Effector CD4-positive, alpha-beta T cell (primary cell): Measurements from ENCODE around the gene GATAD2A.
"Not testable (repeated sequence)": the region's sequence is repeated elsewhere in the genome, so short reads cannot be mapped to it uniquely, and the experiment has no call there.

Experiments used
- DNase-seq: peaks from one replicate; pipeline ENCODE4 v3.0.0-alpha.2; 2020

The GATAD2A gene

DNA sequence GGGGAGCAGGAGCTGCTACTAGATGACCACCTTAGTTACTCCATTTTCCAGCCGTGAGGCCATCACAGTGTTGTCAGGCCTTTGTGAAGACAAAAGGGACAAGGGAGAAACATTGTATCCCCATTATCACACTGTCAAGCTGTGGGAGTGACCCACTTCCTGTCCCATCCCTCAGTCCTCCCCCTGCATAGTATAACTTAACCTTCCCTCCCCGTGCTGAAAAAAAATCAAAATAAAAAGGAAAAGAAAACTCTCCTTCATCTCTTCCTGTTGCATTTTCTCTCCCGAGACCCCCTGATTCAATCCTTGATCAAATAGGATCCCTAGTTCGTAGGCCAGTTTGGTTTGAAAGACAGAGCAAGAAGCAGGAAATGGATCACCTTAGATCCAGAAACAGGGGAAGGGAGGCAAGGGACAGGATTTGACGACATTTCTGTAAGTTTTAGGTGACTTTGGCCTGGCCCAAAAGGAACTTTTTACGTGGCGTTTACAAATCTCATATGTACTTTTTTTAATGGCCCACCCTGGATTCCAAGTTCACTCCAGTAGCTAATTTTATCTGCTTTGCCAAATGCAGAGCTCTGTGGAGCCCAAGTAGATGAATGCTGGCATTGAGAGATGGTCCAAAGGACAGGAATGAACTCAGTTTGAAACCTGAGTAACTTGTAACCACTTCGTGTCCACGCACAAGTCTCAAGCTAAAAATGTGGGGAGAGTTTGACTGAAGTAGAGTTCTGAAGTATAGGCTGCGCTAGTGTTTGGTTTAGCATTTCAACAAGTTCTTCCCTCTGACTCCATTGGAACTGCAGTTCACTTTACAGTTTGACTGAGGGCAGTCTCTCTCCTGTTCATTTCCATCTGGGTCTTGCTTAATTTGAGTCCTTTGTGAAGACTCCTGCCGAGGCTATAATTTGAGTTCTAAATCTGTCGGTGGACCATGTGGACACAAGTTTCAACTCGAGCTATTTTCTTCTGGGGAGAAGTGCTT is 16.6 kb upstream of the GATAD2A start:
- no peak for DNase-seq

DNA sequence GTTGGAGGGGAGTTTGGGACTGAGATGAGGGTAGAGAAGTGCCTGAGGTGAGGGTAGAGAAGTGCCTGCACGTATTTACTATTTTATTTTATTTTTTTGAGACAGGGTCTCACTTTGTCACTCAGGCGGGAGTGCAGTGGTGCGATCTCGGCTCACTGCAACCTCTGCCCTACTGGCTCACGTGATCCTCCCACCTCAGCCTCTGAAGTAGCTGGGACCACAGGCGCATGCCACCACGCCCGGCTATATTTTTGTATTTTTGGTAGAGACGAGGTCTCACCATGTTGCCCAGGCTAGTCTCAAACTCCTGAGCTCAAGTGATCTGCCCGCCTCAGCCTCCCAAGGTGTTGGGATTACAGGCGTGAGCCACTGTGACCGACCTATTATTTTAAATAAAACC is 15.8 kb upstream of the GATAD2A start:
- DNase-seq, result not testable (repeated sequence)

DNA sequence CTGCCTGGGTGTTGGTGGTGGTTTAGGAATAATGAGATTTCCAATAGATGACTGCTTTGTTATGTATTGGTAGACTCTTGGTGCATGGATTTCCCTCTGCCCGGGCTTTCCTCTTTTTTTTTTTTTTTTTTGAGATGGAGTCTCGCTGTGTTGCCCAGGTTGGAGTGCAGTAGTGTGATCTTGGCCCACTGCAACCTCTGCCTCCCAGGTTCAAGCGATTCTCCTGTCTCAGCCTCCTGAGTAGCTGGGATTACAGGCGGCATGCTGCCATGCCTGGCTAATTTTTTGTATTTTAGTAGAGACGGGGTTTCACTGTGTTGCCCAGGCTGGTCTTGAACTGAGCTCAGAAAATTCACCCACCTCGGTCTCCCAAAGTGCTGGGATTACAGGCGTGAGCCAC is 11.1 kb upstream of the GATAD2A start:
- DNase-seq, result not testable (repeated sequence)

DNA sequence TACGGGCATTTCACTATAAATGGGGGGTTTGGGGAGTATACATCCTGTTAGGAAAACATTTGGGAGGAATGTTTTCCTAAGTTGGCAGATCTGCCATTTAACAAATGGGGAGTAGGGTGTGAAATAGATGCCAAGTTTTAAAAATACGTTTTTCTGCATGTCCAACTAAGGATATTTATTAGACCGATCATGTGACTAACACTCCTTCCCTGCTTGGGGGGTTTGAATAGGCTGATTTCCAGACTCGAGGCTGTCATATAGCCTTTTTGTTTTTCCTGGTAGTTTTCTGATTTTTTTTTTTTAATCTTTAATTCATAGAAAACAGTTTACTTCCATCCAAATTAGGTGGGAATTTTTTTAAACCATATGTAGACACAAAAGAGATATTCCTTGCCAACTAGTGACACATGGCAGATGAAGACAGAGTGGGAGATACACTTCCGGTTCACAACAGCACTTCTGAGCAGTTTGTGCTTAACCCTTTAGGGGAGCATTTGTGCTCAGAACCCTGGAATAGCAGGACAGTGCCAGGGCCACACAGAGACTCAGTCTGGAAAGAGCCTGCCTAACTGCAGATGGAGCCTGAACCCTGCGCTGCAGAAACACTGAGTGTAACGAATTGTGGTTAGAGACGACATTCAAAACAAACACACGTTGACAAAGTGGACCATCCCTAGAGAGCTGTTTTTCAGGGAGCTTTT is 5.6 kb upstream of the GATAD2A start:
- no peak for DNase-seq

DNA sequence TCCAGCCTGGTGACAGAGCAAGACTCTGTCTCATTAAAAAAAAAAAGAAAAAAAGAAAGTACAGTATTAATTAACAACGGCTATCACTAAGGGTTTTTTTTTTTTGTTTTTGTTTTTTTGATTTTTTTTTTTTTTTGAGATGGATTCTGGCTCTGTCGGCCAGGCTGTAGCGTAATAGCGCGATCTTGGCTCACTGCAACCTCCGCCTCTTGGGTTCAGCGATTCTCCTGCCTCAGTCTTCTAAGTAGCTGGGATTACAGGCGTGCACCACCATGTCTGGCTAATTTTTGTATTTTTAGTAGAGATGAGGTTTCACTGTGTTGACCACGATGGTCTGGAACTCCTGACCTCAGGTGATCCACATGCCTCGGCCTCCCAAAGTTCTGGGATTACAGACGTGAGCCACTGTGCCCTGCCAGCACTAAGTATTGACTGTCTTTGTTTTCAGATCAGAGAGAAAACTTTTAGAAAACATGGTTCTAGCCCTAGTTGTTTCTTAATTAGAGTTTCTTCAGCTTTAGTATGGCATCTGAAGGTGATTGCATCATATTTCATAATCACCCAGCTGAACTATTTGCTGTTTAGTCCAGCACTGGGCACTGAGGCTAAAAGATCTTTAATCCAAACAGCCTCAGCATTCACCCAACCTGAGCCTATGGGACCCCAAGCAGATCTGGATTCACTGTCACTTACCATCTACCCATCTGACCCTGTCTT is 2.7 kb upstream of the GATAD2A start:
- no peak for DNase-seq

DNA sequence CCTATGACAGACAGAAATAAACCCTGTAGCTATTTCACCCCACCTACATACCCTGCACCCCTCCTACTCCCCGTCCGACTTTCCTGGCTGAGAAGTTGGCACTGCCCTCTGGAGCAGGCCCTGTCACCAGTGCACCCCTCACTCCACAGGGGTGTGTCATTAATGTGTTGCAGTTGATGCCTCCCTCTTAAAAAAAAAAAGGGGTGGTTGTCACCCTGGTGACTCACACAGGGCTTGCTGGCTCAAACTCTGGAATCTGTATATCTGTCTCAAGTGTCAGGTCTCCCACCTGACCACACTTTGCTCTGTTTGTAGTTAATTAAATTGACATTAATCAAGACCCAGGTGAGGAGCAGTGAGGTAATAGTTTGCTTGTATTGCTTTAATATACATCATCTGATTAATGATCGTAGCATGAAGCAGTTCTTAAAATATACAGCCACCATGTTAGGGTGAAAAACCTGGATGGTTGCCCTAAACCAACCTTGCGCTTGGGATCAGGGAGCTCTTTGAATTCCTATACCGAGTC is 2.0 kb upstream of the GATAD2A start:
- DNase-seq, result no peak

DNA sequence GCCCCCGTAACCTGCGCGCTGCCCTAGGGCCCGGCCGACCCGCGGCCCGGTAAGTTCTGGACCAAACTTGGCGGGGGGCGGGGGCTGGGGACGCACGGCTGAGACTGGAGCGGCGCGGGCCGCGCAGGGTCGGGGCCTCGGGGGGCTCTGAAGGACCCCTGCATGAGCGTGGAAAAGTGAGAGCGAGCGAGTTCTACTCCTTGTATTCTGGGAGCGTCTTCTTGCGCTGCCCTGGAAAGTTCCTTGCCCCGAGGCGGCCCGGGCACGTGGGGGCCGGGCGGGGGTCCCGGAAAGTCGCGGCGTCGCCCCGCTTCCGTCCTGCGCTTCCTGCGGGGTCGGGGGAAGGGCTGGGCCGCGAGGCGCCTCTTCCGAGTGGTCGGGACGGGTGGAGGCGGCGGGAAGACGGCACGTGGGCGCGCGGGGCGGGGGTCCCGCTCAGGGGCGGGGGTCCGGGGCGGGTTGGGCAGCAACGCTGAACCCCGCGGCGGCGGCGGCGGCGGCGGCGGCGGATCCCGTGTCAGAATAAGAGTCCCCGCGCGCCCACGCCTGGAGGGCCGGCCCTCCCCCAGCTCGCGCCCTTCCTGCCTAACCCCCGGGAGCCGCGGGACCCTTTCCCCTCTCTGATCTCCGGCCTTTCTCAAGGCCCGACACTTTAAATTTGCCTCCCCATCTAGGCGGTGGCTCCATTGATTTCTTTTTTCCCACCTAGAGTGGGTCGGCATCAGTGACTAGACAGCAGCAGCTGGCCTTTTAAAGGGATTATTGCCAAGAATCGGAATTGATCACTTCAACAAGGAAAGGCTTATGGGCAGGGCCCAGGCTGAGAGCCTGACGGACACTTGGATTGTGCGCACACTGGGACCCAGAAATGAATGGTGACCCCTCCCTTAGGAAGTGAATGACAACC is 749 bp downstream of the GATAD2A start:
- peak; percentile 33 for DNase-seq

DNA sequence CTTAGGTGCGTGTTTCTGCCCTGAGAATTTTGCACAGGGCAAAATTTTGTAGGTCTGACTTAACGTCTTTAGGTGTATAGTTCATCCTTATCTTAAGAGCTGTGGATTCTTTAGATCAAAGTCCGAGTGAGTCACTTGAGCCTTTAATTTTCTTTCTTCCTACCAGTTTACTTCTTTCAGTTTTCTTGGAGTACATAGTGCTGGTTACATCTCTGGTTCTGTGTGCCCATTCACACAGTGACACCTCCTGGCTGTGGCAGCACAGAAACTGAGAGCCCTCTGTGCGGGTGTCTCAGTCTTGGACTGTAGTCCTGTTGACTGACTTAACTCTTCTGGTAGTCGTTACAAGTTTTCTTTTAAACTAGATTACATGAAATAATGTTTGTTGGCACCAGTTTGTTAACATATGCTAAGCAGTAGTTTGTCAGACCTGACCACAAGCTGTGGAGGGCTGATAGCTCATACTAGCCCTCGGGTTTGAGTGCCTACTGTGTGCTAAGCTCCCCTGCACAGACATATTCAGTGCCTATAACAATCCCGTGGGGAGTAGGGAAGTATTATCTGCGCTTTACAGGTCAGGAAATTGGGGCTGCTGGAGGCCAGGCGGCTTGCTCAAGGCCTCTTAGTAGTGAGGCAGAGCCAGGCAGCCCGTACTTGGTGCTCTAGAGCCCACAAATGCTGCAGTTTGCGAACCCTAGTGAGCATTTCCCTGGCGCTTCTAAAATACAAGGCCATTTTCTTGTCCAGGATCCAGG is 1.6 kb downstream of the GATAD2A start:
- DNase-seq, result peak; percentile 36

DNA sequence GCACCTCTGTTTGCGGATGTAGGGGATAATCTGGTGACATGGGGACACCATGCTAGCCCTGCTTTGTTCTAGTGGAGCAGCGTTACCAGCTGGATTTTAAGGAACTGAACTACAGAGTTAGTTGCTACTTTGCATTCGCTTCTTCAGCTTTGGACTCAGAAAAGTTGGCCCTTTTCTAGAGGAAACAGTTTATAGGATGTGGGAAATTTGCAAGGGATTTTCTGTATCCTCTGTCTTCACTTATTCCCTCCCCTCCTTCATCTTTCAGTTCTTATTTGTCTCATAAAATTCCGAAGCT is 2.1 kb downstream of the GATAD2A start:
- no peak for DNase-seq

DNA sequence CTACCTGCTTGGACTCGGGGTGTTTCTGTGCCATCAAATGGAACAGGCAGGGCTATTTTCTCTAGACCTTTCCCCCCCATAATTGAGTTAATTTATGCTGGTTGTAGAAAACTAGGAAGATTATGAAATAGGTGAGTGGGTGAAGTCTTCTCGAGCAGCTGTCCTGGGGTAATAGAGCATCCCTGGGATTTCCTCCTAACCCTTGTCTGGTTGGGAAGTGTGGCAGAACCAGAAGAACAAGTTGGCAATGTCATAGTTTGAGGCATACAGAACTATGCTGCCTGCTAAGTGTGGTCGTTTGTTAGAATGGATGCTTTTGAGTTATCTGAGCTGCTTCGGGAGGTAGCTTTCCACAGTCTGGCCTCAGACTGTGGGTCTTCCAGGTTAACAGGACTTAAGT is 3.7 kb downstream of the GATAD2A start:
- DNase-seq, result no peak

DNA sequence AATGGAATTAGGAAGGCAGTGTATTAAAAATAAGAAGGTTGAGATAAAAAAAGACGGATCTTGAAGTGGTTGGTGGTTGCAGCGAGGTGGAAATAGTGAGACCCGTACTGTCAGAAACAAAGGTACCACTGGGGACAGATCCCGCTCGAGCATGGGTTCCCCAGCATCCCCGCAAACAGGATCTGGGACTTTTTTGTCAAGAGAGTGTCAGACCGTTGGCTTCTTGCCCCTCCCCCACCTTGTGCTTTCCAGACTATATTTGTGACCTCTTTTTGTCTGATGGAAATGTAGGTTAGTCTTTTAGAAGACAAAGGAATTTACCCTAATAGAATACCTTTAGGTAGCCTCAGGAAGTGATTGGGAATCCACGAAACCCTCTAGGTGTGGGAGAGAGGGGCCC is 4.2 kb downstream of the GATAD2A start:
- DNase-seq, result no peak

DNA sequence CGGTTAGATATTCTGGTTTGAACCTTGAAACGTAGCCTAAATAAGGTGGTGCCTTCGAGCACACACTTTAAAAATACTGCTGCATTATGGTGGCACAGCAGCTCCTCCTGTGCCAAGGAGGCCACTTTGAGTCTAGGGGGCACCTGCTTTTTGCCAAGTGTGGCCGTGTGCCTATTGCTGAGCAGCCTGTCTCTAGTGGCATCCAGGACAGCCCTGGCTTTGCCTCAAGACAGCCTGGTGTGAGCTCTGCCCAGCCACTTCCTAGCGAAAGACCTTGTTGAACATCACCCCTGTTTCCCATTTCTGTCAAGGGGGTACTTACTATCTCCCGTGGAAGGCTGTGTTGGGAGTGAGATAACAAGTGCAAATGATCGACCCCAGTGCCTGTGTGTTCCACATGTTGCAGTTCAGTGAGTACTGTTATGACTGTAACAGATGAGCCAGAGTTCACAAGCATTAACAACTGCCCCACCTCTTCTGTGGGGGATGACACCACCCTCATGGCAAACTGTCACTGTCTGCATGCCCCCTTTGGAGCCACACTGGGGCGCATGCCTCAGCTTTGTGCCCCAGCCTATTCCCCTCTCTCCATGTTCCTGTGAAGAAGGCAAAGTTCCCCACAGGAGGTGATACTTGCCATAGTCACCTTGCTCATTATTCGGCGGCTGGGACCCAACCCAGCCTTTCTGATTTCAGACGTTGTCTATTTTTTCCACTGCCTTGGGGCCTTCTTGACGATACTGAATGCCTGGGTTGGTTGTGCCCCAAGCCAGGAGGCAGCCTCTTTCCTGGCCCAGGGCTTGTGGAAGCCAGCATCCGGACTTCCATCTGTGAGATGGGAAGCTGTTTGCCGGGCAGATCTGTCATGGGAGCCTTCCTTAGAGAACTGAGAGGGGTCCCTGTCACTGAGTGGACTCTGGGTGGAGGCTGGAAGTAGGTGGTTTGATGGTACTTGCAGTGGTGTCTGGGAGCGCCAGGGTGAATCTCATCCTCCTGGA is 5.4 kb downstream of the GATAD2A start:
- DNase-seq, result no peak

DNA sequence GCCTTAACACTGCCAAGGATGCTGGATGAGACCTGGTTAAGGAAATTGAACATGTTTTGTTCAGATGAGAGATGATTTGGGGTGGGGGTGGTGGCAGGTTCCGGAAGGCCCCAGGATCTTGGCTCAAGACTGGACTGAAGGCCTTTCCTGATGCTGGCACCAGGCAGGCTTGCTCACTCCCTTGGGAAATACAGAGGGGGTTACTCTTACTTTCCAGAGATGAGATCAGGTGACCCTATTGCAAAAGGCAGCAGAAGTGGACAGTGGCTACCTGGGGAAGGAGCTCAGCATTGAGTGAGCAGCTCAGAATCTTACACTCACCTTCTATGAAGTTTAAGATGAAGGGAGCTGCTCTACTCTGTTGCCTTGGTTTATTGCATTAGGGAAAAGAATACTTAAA is 10.8 kb downstream of the GATAD2A start:
- no peak for DNase-seq

DNA sequence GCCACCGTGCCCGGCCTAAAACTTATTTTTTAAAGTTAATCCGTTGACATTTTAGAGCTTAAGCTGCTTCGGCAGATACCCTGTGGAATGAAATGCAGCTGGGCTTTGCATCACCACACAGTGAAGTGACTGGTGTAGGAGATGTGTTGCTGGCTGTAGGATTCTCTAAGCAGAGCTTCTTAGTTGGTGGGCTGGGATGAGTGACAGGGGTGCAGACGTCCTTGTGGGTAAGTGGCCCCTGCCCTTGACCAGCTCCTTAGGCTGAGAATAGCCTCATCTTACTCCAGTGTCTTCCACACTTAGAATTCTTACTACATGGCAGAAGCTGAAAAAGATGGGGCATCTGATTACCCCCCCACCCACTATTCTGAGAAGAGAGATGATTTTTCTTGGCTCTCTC is 11.6 kb downstream of the GATAD2A start:
- DNase-seq, result no peak

DNA sequence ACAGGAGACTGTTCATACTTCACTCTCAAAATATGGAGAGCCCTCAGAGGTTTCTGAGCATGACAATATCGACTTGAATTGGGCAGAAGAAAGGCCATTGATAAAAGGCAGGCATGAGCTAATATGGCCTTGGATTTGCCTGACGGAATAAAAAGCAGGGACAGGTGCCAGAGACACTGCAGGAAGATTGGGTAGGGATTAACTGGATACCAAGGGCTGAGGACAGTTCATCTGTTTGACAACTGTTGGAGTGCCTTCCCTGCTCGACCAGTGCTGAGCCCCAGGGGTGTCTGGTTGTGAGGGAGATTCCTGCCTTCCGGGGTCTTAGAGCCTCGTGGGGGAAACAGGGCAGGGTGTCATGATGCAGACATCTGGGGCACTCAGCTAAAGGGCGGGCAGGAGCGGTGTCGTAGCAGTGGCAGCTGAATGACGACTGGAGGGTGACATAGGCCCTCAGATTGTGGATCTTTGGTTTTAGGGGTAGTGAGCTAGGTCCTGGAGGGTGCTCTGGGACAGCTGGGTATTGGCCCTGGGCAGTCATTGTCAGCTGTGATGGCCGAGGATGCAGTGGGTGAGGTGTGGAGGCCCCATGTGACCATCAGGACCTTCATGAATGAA is 12.3 kb downstream of the GATAD2A start:
- DNase-seq, result no peak

DNA sequence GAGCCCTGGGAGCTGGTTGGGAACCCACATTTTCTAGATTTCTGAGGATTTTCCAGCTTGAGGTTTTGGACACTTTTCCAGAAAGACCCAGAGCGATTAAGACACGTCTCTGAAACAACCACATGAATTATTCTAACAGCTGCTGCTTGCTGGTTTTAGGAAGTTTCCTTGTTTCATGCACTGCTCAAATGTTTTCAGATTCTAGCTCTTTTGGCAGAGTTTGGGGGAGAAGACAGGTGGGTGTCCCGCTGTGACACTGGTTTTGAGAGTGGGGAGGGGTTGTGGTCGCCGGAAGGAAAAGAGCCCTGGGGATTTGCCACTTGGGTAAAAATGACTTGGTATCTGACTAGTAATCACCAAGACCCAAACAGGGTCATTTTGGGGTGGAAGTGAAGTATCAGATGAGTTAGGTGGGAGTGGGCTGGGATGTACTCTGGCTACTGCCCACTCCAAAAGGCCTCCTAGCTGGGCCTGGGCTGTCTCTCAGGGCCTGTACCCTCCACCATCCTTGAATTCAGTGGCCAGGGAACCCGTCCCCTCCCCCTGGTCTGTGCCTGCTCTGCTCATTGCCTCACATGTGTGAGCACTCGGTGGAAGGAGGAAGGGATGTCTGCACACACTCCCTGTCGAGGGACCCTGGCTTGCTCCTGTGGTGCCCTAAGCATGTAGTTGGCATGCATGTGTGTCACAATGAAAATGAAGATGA is 13.2 kb downstream of the GATAD2A start:
- no peak for DNase-seq

DNA sequence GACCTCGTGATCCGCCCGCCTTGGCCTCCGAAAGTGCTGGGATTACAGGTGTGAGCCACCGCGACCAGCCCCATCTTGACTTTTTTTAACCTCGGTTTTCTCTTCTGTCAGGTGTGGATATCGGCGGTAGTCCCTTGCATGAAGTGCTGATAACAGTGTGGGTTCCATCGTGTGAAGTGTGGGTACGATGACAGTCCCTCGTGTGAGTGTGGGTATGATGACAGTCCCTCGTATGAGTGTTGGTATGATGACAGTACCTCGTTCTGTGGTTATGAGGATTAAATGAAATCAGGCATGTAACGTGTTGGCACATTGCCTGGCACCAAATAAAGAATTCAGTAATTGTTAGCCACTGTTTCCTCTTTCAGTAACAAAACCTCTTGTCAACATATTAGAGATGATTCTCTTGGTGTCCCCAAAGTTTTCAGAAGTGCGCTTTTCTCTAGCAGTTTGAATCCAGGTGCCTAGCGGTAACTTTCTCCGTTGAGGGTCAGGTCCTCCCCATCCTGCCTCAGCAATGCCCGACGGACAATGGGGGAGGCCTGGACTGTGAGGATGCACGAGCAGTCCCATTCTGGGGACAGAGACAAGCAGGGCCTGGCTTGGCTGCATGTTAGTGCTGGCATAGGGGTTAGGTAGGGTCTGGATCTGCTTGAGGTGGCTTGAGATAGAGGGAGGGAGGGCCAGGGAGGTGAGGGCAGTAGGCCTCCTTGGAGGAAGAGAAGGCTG is 15.3 kb downstream of the GATAD2A start:
- DNase-seq, result no peak

DNA sequence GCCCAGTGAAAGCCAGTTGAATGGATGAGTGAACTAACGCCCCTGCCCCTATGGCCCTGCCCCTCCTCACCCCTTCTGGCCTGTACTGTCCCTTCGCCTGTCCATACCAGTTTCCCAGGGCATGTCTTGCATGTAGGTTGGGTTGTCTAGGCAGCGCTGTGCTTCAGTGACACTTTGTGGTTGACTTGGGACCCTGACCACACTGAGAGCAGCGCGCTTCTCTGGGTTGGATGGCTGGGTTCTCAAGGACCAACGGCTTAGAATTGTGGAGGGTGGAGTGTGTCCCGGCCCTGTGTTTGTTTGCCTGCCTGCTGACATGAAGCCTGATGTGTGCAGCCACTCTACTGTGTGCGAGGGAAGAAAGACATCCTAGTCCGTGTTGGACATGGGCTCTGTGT is 15.8 kb downstream of the GATAD2A start:
- no peak for DNase-seq
